ENCODE data around the gene ZMPSTE24. TPM values are rescaled to one million over a fixed set of nuclear protein-coding genes. Genes with fewer than 3 reads are reported as not detected.

ZMPSTE24 gene
- polyA plus RNA-seq, 3 donors = 6.4 to 45.6 (median 36.0) TPM

DNA sequence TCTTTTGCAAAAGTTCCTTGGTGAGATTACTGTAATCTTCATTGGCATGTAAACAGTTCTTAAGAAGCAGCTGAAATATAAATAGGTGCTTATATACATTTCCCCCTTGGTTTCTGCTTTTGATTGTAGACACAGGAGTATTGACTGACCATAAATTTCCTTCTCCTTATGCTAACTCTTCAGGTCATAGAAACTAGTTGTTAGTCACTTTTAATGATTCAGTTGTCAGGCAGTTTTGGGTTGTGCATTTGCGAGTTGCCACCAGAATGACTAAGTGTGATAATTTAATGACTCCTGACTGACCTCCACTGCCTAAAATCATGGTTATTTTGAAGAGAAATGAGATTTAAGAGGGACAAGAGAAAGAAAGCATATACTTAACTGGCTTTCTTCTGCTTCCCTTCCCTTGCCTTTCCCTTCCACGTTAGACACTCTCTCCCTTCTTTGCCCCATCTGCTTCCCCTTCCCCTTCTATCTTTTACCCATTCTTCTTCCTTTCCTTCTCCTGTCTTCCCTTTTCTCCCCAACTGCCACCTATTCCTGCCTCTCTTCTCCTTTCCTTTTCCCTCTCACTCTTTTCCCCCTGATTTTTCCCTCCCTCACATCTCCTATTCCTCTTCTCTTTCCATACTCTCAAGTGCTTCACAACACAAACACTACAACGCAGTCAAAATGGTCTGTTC lies 12.3 kb downstream of the ZMPSTE24 start:
- Histone ChIP-seq H3K27ac (ENCODE audit: low read depth in 1 of 2, low read length in 2 of 2) (no peak overlapping the region), H3K4me1 (ENCODE audit: control insufficient read depth in 1 of 2, insufficient read depth in 2 of 2, low read length in 2 of 2) (no peaks in the 10 kb centered on the region), H3K9me3 (replicated peaks in 1 of 2; ENCODE audit: control insufficient read depth in 1 of 2, insufficient read depth in 1 of 2, low read length in 2 of 2) (no peaks in the 10 kb centered on the region), H4K20me1 (ENCODE audit: insufficient read depth, low read length) (peaks cover 12% of the 10 kb centered on the region), H3K27me3 (ENCODE audit: control insufficient read depth in 2 of 2, insufficient read depth in 2 of 2, low read length in 2 of 2) (no peaks in the 10 kb centered on the region), H3K79me2 (ENCODE audit: insufficient read depth, low read length) (peaks cover 15% of the 10 kb centered on the region), H3K4me3 (replicated peaks in 1 of 3; ENCODE audit: low read depth in 2 of 3, low read length in 3 of 3) (no peak overlapping the region), H3K4me2 (replicated peaks; ENCODE audit: extremely low read depth, low read length, poor library complexity, severe bottlenecking) (no peak overlapping the region), H3K9ac (ENCODE audit: insufficient read depth, low read length, poor library complexity, severe bottlenecking) (no peak overlapping the region), H2AFZ (ENCODE audit: insufficient read depth, low read depth, low read length, poor library complexity, severe bottlenecking) (no peak overlapping the region), H3K36me3 (replicated peaks in 1 of 2; ENCODE audit: control insufficient read depth in 1 of 2, insufficient read depth in 2 of 2, low read length in 2 of 2) (peaks cover 85 to 93% of the 10 kb centered on the region in 2 donors)
- intact Hi-C loops (cut with micrococcal nuclease) = no loop called here
- H3K27ac Mint-ChIP-seq = peak overlapping the region in 4 of 7 donors; percentile 3 to 85 (median 12)
- no peak for DNase-seq
- H3K4me1 Mint-ChIP-seq = no peaks in the 10 kb centered on the region
- H3K9me3 Mint-ChIP-seq = no peaks in the 10 kb centered on the region
- TF ChIP-seq, protein P1, sequence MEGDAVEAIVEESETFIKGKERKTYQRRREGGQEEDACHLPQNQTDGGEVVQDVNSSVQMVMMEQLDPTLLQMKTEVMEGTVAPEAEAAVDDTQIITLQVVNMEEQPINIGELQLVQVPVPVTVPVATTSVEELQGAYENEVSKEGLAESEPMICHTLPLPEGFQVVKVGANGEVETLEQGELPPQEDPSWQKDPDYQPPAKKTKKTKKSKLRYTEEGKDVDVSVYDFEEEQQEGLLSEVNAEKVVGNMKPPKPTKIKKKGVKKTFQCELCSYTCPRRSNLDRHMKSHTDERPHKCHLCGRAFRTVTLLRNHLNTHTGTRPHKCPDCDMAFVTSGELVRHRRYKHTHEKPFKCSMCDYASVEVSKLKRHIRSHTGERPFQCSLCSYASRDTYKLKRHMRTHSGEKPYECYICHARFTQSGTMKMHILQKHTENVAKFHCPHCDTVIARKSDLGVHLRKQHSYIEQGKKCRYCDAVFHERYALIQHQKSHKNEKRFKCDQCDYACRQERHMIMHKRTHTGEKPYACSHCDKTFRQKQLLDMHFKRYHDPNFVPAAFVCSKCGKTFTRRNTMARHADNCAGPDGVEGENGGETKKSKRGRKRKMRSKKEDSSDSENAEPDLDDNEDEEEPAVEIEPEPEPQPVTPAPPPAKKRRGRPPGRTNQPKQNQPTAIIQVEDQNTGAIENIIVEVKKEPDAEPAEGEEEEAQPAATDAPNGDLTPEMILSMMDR (IDR thresholded peaks at IDR 0.05) = no peak
- peaks cover 71 to 79% of the 10 kb centered on the region in 2 donors for H3K36me3 Mint-ChIP-seq
- 13% methylated on average over 1 of the region's 3 CpGs for WGBS (ENCODE audit: insufficient coverage)
- no peaks in the 10 kb centered on the region for H3K27me3 Mint-ChIP-seq (ENCODE audit: low read depth in 3 of 3)
- H3K4me3 Mint-ChIP-seq = no peak overlapping the region

DNA sequence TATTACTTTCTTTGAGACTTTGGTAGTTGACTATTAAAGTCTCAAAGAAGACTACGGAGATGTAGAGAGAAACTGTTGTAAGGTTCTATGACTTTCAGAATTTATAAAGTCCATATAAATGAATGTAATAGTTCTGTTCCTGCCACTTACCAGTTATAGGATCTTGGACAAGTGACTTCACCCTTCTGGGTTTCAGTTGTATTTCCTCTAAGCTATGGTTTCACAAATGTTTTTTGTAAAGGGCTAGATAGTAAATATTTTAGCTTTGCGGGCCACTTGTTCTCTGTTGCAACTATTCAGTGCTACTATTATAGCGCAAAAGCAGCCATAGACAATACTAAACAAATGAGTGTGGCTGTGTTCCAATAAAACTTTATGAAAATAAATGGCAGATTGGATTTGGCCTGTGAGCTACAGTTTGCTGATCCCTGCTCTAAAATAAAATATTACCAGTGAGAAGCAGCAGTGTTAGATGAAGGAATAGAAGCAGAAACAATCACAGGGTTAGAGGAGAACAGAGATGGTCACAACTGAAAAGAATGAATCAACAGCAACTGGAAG lies 14.7 kb downstream of the ZMPSTE24 start:
- Histone ChIP-seq H3K4me1 (ENCODE audit: control insufficient read depth in 1 of 2, insufficient read depth in 2 of 2, low read length in 2 of 2) (no peaks in the 10 kb centered on the region), H3K79me2 (ENCODE audit: insufficient read depth, low read length) (no peaks in the 10 kb centered on the region), H3K9ac (ENCODE audit: insufficient read depth, low read length, poor library complexity, severe bottlenecking) (no peak overlapping the region), H3K9me3 (replicated peaks in 1 of 2; ENCODE audit: control insufficient read depth in 1 of 2, insufficient read depth in 1 of 2, low read length in 2 of 2) (no peaks in the 10 kb centered on the region), H2AFZ (ENCODE audit: insufficient read depth, low read depth, low read length, poor library complexity, severe bottlenecking) (no peak overlapping the region), H3K36me3 (replicated peaks in 1 of 2; ENCODE audit: control insufficient read depth in 1 of 2, insufficient read depth in 2 of 2, low read length in 2 of 2) (peaks cover 74 to 85% of the 10 kb centered on the region in 2 donors), H3K4me3 (replicated peaks in 1 of 3; ENCODE audit: low read depth in 2 of 3, low read length in 3 of 3) (no peak overlapping the region), H3K27me3 (ENCODE audit: control insufficient read depth in 2 of 2, insufficient read depth in 2 of 2, low read length in 2 of 2) (no peaks in the 10 kb centered on the region), H3K4me2 (replicated peaks; ENCODE audit: extremely low read depth, low read length, poor library complexity, severe bottlenecking) (no peak overlapping the region), H4K20me1 (ENCODE audit: insufficient read depth, low read length) (no peaks in the 10 kb centered on the region), H3K27ac (ENCODE audit: low read depth in 1 of 2, low read length in 2 of 2) (no peak overlapping the region)
- TF ChIP-seq, protein P1 (IDR thresholded peaks at IDR 0.05) = no peak
- intact Hi-C loops (cut with micrococcal nuclease) = no loop called here
- Mint-ChIP-seq H3K9me3 (no peaks in the 10 kb centered on the region), H3K4me3 (no peak overlapping the region), H3K27ac (no peak overlapping the region), H3K4me1 (peaks cover 2% of the 10 kb centered on the region), H3K27me3 (ENCODE audit: low read depth in 3 of 3) (no peaks in the 10 kb centered on the region), H3K36me3 (peaks cover 61 to 78% of the 10 kb centered on the region in 2 donors)
- WGBS (ENCODE audit: insufficient coverage) = no CpG with 5 or more reads among the region's 3 CpGs
- no peak for DNase-seq
